Psoas muscle (tissue), 8 donors: ENCODE results near the gene RAB33B. TPM values are rescaled to one million over a fixed set of nuclear protein-coding genes. Genes with fewer than 3 reads are reported as not detected.
A peak's percentile ranks its signal among the peaks of the same experiment; 100 is the strongest.

ENCODE experiments used
- ATAC-seq, 4 donors: fragments of 200-7000 bp; cut with Tn5 transposase; one replicate each; pipeline ENCODE4 v1.9.1; 2020; ENCODE audit warnings: moderate library complexity in 3 of 4, mild to moderate bottlenecking in 2 of 4
- DNase-seq, 2 donors: peaks; one replicate each; pipeline ENCODE4 v3.0.0-alpha.2; 2020
- H3K27ac ChIP-seq: fragments of 200-600 bp; one replicate; pipeline ENCODE4 v1.8.0; 2022
- H3K27me3 ChIP-seq, 3 donors: fragments of 200-600 bp in 1 of 3; one replicate each; pipeline versions ENCODE4 v1.6.1 to v1.8.0; 2013 to 2022; ENCODE audit warnings: low read length in 2 of 3, mild to moderate bottlenecking in 2 of 3, moderate library complexity in 1 of 3; ENCODE audit not compliant: insufficient read depth in 3 of 3
- H3K36me3 ChIP-seq, 2 donors: fragments of 200-600 bp in 1 of 2; one replicate each; pipeline versions ENCODE4 v1.6.1 to v1.8.0; 2013 to 2022; ENCODE audit warnings: low read depth in 1 of 2, mild to moderate bottlenecking in 1 of 2, moderate library complexity in 1 of 2; ENCODE audit not compliant: insufficient read depth in 1 of 2
- H3K4me1 ChIP-seq: fragments of 200-600 bp; one replicate; pipeline ENCODE4 v1.8.0; 2022
- H3K4me3 ChIP-seq: fragments of 200-600 bp; one replicate; pipeline ENCODE4 v1.8.0; 2022; ENCODE audit warnings: mild to moderate bottlenecking
- H3K9me3 ChIP-seq: fragments of 200-600 bp; one replicate; pipeline ENCODE4 v1.8.0; 2022
- CTCF ChIP-seq: fragments of 200-600 bp; IDR thresholded peaks from one replicate; pipeline ENCODE4 v1.8.0; 2022; ENCODE audit warnings: antibody characterized with exemption
- whole genome bisulfite sequencing, 3 donors: extraction: QIAGEN DNeasy Blood & Tissue Kit; methylation state at CpG; one replicate each; pipeline versions ENCODE4 v1.1.6 to v1.1.7; 2013; 5-methylcytosine and 5-hydroxymethylcytosine counted together
- intact Hi-C, 2 donors: fragments of 100-400 bp; cut with DNase I; formaldehyde crosslinking; loops; one replicate each; pipeline versions ENCODE4 v1.11.0 to v1.14.2; 2022
- polyA plus RNA-seq, 3 donors: library from polyadenylated mRNA; stranded (reverse); fragments of 200-250 nt; gene quantifications; one replicate each; pipeline ENCODE4 v1.2.3, GENCODE V29; 2013
- total RNA-seq, 4 donors: library from RNA; stranded (reverse); fragmentation: NEBNext Ultra II Directional in 2 of 4; extraction: Animal tissue kit (Norgen Biotek cat#: 25700) in 2 of 4; gene quantifications; one replicate each; pipeline versions ENCODE4 v1.2.1 to v1.2.4, GENCODE V29; 2021 to 2023
- donor health status: healthy with polysubstance abuse.
- donor health status: DM: no; HTN: no; CAD: no; lungs with moderate emphysema.
- donor health status: Bipolar disorder and iron deficiency.
- donor health status: healthy.
- donor health status: DM: yes; HTN: yes; CAD: no.
- donor health status: DM: no; HTN: no; CAD: no.
- donor health status: DM: no; HTN: no; CAD: no.
- donor health status: DM: yes; HTN: yes; CAD: no.

The RAB33B gene
- total and polyA plus RNA-seq, 7 donors: 1.3 to 4.0 (median 3.4) TPM

DNA sequence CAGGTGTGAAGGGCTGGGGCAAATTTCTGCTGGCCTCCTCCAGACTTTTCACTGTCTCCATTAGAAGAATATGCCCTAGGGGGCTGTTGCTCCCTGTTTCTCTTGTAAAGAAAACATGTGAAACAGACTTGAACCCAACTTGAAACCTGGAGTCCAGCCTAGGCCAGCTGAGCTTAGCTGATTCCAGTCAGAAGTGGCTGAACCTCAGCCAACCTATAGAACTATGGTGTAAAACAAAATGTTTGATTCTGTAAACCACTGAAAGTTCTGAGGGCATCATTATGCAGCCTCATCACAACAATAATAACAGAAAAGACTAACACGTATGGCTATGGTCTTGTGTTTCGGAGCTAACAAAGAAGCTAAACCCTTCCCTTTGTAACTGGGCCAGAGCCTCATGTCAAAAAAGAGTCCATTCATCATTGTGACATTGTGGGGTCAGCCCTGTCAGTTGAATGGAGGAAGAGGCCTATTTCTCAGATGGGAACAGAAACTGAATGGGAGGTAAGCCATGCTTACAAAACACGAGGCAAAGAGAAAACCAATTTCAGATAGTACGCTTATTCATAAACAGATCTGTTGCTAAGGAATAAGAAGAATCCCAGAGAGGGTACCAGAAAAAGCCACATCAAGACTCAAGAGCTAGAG, 68.0 kb downstream of the RAB33B start:
- H3K27ac ChIP-seq: no peak overlapping the region
- intact Hi-C loops: no loop called here

GRCh38 chr4:139522457-139522856, 68.5 kb downstream of the RAB33B start:
- ATAC-seq (peak in 3 of 4 donors; percentile 43 to 64 (median 59)), DNase-seq (no peak)
- H3K36me3 ChIP-seq: peaks cover 4 to 96% of the 10 kb centered on the region in 2 donors

More for the DNA sequence above, 68.0 kb downstream of the RAB33B start:
- TF ChIP-seq CTCF: no peak
- WGBS, 3 donors: 81 to 88% (median 82%) methylated on average over 4 of the region's 4 CpGs
- no peak overlapping the region for H3K4me3 ChIP-seq
- peaks cover 8% of the 10 kb centered on the region for H3K4me1 ChIP-seq
- H3K27me3 ChIP-seq: no peaks in the 10 kb centered on the region
- peaks cover 4 to 96% of the 10 kb centered on the region in 2 donors for H3K36me3 ChIP-seq
- H3K9me3 ChIP-seq: no peaks in the 10 kb centered on the region
- DNase-seq (no peak), ATAC-seq (no peak)

DNA sequence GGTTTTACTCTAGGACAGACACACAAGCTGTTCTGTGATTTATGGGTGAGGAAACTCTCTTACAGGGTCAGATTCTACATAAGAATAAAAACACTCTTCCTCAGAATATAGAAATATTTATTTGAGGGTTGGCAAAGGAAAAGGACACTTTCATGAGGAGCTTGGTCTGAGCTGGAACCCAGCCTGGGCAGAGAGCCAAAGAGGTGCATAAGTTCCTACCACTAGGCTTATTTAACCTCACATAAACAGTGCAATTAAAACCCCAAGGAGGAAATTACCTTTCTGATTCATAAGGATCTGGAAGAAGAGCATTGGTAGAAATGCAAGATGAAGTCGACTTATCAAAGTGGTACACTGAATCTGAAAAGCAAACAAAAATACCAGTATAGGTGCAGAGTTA, 69.2 kb downstream of the RAB33B start:
- Histone ChIP-seq H3K4me3 (no peak overlapping the region), H3K4me1 (peaks cover 8% of the 10 kb centered on the region), H3K27me3 (no peaks in the 10 kb centered on the region), H3K36me3 (peaks cover 0 to 96% of the 10 kb centered on the region in 2 donors), H3K27ac (no peak overlapping the region), H3K9me3 (no peaks in the 10 kb centered on the region)
- DNase-seq: no peak
- no peak for TF ChIP-seq CTCF
- no peak for ATAC-seq
- WGBS, 3 donors: 76 to 87% (median 82%) methylated on average over 1 of the region's 1 CpG
- intact Hi-C loops: no loop called here

More at GRCh38 chr4:139522457-139522856, 68.5 kb downstream of the RAB33B start:
- no peaks in the 10 kb centered on the region for H3K9me3 ChIP-seq
- H3K4me1 ChIP-seq: peaks cover 8% of the 10 kb centered on the region
- no peak overlapping the region for H3K4me3 ChIP-seq
- no peak overlapping the region for H3K27ac ChIP-seq
- TF ChIP-seq CTCF: no peak
- intact Hi-C loops: no loop called here
- whole genome bisulfite sequencing, 3 donors: 39 to 69% (median 40%) methylated on average over 4 of the region's 4 CpGs
- no peaks in the 10 kb centered on the region for H3K27me3 ChIP-seq

DNA sequence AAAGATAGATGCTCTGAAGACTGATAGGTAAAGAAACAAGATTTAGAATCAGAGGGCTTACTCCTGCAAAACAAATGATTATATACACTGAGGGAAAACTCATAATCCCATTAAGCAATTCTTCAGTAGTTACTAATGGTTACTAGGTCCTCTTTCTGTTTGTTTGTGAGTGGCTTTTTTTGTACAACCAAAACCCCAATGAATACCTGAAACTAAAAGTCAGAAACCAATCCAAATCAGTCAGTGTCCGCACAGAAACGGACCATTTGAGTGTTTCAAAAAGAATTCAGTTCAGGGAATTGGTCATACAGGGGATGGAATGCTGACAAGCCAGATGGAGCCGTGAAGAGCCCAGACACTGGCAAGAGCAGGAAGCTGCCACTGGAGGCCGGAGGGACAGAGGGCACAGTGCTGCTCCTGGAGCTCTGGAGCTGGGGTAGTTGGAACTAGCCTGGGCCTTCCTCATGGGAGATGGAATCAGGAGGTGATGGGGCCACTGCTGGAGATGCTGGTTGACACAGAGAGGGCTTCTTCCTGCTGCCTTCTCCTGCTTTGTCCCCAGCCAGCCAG, 70.2 kb downstream of the RAB33B start:
- intact Hi-C loops: no loop called here
- Histone ChIP-seq H3K27ac (no peak overlapping the region), H3K27me3 (no peaks in the 10 kb centered on the region), H3K9me3 (no peaks in the 10 kb centered on the region), H3K36me3 (peaks cover 0 to 96% of the 10 kb centered on the region in 2 donors), H3K4me1 (peaks cover 8% of the 10 kb centered on the region), H3K4me3 (no peak overlapping the region)
- TF ChIP-seq CTCF: no peak
- ATAC-seq: no peak
- DNase-seq: no peak
- 59 to 80% (median 61%) methylated on average over 4 of the region's 4 CpGs for WGBS, 3 donors
